Measurements from ENCODE around the gene MBD2.

MBD2 gene

GRCh38 chr18:54203914-54204313 lies 20.6 kb downstream of the MBD2 start:
- H3K27ac ChIP-seq (ENCODE audit: extremely low read depth, low read depth, low read length) = no peak overlapping the region
- peaks cover 20% of the 10 kb centered on the region for H3K4me1 ChIP-seq (ENCODE audit: control insufficient read depth, insufficient read depth, low read length)
- H3K36me3 ChIP-seq (ENCODE audit: control insufficient read depth in 2 of 2, insufficient read depth in 1 of 2, low read length in 2 of 2) = peaks cover 18 to 25% of the 10 kb centered on the region in 2 experiments
- no peak for TF ChIP-seq ZNF571 (tag by site-specific recombination; IDR thresholded peaks at IDR 0.05)
- TF ChIP-seq ZNF585B (tag by site-specific recombination; IDR thresholded peaks at IDR 0.05) = no peak
- TF ChIP-seq ZNF510 (tag by site-specific recombination; IDR thresholded peaks at IDR 0.05; ENCODE audit: insufficient replicate concordance) = no peak
- TF ChIP-seq ZNF16 (tag by site-specific recombination; IDR thresholded peaks at IDR 0.05; ENCODE audit: low read depth) = no peak
- TF ChIP-seq ZNF558 (tag by site-specific recombination; IDR thresholded peaks at IDR 0.05) = no peak
- no peak for TF ChIP-seq BCL11A (tag by site-specific recombination; IDR thresholded peaks at IDR 0.05; ENCODE audit: low read depth)
- no peak for TF ChIP-seq TSHZ1 (tag by site-specific recombination; IDR thresholded peaks at IDR 0.05; ENCODE audit: borderline replicate concordance)
- TF ChIP-seq ZNF280D (tag by site-specific recombination; IDR thresholded peaks at IDR 0.05) = no peak
- no peak for TF ChIP-seq ZNF350 (tag by site-specific recombination; IDR thresholded peaks at IDR 0.05)
- no peak for TF ChIP-seq ZNF121 (tag by site-specific recombination; IDR thresholded peaks at IDR 0.05)
- POLR2A ChIA-PET = no interaction called here
- CTCF ChIA-PET = no interaction called here
- H3K9me3 ChIP-seq (ENCODE audit: control insufficient read depth, insufficient read depth, low read depth, low read length) = no peaks in the 10 kb centered on the region
- H3K4me3 ChIP-seq (ENCODE audit: low read depth, low read length) = no peak overlapping the region

GRCh38 chr18:54202851-54203250 lies 21.6 kb downstream of the MBD2 start:
- Histone ChIP-seq H3K9me3 (ENCODE audit: control insufficient read depth, insufficient read depth, low read depth, low read length) (no peaks in the 10 kb centered on the region), H3K36me3 (ENCODE audit: control insufficient read depth in 2 of 2, insufficient read depth in 1 of 2, low read length in 2 of 2) (peaks cover 18 to 25% of the 10 kb centered on the region in 2 experiments), H3K27ac (ENCODE audit: extremely low read depth, low read depth, low read length) (no peak overlapping the region), H3K4me1 (ENCODE audit: control insufficient read depth, insufficient read depth, low read length) (peaks cover 20% of the 10 kb centered on the region), H3K4me3 (ENCODE audit: low read depth, low read length) (no peak overlapping the region)
- CTCF ChIA-PET = interaction anchor here (0.7 kb wide), 1 partner anchor 30 kb away, joined by 3 read pairs; no protein-coding TSS in a partner anchor
- POLR2A ChIA-PET = no interaction called here
- TF ChIP-seq ZNF830 (tag by site-specific recombination; IDR thresholded peaks at IDR 0.05; ENCODE audit: low read depth) = no peak
- no peak for TF ChIP-seq ZNF362 (tag by site-specific recombination; IDR thresholded peaks at IDR 0.05)
- no peak for TF ChIP-seq AEBP2 (tag by site-specific recombination; IDR thresholded peaks at IDR 0.05; ENCODE audit: borderline replicate concordance)
- TF ChIP-seq ZNF398 (tag by site-specific recombination; IDR thresholded peaks at IDR 0.05) = no peak
- TF ChIP-seq ZSCAN30 (tag by site-specific recombination; IDR thresholded peaks at IDR 0.05) = no peak
- TF ChIP-seq HOXD13 (CRISPR knock-in tag; IDR thresholded peaks at IDR 0.05; ENCODE audit: borderline replicate concordance) = no peak
- no peak for TF ChIP-seq ZNF624 (tag by site-specific recombination; IDR thresholded peaks at IDR 0.05)
- no peak for TF ChIP-seq PRDM1 (tag by site-specific recombination; IDR thresholded peaks at IDR 0.05)
- no peak for TF ChIP-seq ZBTB44 (tag by site-specific recombination; IDR thresholded peaks at IDR 0.05)
- no peak for TF ChIP-seq ZNF561 (tag by site-specific recombination; IDR thresholded peaks at IDR 0.05; ENCODE audit: borderline replicate concordance)

Measured in HEK293 (cell line).